GM19467 (cell line): Measurements from ENCODE around the gene LRRC18.

Experiments used
- ATAC-seq: cut with Tn5 transposase; IDR thresholded peaks from one replicate; pipeline ENCODE4 v1.9.1; 2021; ENCODE audit warnings: mild to moderate bottlenecking, moderate library complexity; ENCODE audit not compliant: unreplicated experiment

The LRRC18 gene

GRCh38 chr10:48923748-48924147 is 15.9 kb downstream of the LRRC18 start:
- no peak for ATAC-seq

- no peak for ATAC-seq
These were observed 26.0 kb downstream of the LRRC18 start for GRCh38 chr10:48913674-48914073.

- ATAC-seq, result no peak
These were observed 29.1 kb downstream of the LRRC18 start for GRCh38 chr10:48910548-48910947.

GRCh38 chr10:48907730-48908129 is 31.9 kb downstream of the LRRC18 start:
- no peak for ATAC-seq

DNA sequence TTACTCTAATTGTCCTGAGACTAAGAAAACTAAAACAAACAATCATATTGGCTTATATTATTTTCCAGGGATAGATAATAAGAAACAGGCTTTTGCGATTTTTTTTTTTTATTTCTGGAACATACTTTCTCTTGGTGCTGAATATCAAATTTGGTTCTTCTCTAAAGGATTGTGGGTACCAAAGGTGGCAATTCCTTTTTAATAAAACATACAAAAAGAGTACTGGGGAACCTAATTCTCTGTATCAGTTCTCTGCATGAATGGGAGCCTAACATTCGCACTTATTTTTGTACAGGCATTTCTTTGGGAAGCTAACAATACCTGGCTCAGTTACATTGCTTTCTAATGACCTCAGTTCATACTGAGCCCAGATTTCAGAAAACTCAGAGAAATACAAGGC is 32.8 kb downstream of the LRRC18 start:
- ATAC-seq, result no peak

GRCh38 chr10:48905311-48905710 is 34.3 kb downstream of the LRRC18 start:
- no peak for ATAC-seq

GRCh38 chr10:48904861-48905260 is 34.8 kb downstream of the LRRC18 start:
- ATAC-seq, result no peak

GRCh38 chr10:48903151-48903550 is 36.5 kb downstream of the LRRC18 start:
- ATAC-seq, result no peak

- no peak for ATAC-seq
These were observed 37.5 kb downstream of the LRRC18 start for GRCh38 chr10:48902096-48902495.

- ATAC-seq, result no peak
These were observed 38.3 kb downstream of the LRRC18 start for GRCh38 chr10:48901319-48901718.

DNA sequence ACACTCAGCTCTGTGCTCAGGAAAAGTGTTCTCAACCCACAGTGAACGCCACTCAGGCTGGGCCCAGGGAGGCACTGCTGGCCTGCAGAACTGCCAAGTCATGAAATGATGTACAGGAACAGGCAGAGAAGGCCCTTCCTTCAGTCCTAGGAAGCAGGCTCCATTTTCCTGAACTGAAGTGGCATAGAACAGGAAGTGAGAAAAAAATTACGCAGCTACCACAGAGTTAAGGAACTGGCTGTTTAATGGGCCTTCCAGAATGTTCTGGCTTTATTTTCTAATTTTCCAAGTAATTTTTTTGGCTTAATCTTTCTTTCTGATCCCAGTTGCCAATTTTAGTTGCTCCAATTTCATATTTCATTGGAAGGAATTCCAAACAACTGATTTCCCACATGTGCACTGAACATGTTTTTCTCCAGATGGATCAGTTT is 39.3 kb downstream of the LRRC18 start:
- ATAC-seq, result no peak

GRCh38 chr10:48899781-48900180 is 39.9 kb downstream of the LRRC18 start:
- no peak for ATAC-seq

DNA sequence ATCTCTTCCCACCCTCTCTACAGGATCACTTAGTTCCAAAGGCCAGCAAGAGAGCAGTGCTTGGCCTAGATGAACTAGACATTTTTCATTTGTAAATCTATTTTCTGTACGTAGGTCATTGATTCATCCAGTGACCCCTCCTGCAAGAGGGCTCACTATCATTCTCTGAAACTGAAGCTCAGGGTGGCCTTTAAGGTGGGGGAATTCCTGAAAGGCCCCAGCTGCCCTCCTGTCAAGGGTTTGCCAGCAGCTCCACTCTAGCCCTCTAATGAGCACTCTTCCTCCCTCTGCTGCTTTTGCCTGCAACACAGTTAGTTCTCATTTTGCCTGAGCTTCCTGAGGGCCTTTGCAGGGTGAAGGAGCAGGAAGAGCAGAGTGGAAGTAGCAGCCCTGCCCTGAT is 41.2 kb downstream of the LRRC18 start:
- ATAC-seq, result no peak

- no peak for ATAC-seq
These were observed 42.2 kb downstream of the LRRC18 start for GRCh38 chr10:48897441-48897790.

DNA sequence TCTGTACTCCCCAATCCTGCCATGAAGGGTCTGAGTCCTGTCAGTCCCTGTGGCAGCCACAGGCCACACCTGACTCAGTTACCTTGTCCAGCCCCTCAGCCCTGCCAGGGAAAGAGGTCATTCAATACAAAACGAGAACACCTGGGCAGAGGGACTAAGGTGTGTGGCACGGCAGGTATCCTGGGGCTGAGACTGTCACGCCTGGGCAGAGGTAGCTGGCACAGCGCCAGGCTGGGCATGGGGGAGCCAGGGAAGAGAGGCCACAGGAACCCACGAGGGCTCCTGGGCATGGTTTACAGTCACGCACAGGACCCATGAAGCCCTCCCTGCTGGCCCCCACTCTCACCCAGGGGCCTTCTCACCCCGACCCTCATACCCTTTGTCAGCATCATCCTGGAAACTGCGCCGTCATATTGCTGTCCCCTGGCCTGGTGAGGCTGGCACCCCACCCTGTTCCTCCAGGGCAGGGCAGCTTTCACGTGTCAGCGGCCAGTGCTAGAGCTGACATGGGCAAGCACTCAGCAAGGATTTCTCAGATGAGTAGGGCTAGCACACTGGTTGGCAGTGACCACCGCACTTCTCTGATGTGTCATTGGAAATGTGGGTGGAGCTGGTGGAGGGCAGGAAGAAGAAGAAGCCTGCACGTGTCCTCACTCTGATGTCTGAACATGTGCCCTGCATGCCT is 42.7 kb downstream of the LRRC18 start:
- ATAC-seq, result no peak

- no peak for ATAC-seq
These were observed 43.8 kb downstream of the LRRC18 start for GRCh38 chr10:48895803-48896195.

DNA sequence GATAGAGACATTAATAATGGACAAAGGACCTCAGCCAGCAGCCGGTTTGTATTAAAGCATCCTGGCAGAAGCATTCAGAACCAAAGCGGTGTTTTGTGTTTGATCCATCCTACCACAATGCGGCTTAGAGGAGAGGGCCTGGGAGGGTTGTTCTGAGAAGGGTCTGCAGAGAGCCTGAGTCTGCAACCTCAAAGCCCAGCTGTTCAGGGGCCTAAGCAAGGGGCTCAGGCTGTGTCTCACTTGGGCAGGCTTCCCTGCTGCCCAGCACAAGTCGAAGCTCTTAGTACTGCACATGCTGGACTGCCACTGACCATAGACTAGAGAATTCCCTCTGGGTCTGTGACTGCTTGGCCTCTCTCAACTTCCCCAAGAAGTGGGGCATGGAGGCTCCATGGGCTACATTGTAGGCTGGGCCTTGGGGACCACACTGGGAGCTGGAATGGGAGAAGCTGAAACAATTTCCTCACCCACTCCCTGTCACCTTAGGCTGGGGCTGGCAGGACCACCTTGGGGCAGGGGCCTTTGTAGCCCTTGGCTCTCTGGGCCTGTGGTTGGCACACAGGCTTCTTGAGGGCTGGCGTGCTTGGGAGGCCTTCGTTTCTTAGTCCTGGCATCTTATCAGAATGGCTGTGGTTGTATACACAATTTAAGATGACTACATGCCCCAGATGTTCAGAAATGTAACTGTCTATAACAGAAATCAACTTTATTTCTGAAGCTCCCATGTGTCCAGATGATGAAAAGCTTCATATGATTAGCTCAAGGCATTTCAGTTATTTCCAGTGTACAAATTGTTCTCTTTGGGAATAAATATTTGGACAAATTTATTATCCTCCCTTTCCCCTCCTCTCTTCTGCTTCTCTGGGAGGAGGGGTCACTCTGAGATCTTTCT is 44.5 kb downstream of the LRRC18 start:
- ATAC-seq, result no peak

DNA sequence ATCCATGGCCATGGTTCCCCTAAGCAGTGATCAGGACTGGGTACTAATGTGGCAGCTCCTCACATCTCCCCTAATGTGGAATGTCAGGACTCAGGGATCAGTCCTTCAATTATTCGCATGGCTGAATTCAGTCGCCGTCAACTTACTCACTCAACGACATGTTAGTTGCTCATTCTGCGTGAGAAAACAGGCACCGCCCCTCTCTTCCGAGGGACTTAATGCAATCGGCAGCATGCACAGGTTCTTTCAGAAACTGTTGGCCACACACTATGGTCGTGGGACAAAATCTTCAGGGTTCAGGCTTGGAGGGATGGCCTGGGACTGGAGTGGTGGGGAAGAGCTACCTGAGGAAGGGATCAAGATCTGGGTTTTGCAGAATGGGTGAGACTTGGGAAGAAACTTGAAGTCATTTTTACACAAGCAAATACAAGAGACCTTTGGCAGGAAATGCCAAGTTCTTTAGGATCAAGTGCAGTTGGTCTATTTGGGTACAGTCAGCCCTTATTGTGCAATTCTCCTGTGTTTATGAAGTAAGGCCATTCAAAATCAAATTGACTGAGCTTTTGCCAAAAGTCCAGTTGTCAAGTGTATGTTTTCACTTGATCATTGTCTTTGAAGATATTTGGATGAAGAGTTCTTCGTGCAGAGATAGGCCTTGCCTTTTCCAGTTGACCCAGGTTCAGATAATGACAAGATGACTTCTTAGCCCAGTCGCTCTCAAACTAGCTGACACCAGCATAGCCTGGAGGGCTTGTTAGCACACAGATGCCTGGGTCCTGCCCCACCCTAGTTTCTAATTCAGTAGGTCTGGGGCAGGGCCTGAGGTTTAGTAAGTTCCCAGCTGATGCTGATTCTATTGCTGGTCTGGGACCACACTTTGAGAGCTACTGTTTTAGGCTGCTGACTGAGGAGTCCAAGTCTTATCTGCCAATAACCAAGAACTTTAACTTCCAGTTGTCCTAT is 48.5 kb downstream of the LRRC18 start:
- ATAC-seq, result no peak

DNA sequence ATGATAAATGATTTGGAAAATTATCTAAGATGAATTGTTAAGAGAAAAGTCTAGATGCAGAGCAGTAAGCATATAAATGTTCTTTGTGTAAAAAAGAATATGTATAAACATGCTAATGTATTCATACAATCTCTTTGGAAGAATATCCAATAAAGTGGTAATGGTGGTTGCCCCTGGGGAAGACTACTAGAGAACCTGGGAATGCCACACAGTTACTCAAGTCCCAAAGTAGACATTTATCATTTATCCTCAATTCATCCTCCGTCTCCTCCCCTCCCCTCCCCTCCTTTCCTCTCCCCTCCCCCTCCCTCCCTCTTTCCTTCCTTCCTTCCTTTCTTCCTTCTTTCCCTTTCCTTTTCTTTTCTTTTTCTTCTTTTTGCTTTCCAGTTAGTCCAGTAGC is 51.7 kb downstream of the LRRC18 start:
- ATAC-seq, result no peak

DNA sequence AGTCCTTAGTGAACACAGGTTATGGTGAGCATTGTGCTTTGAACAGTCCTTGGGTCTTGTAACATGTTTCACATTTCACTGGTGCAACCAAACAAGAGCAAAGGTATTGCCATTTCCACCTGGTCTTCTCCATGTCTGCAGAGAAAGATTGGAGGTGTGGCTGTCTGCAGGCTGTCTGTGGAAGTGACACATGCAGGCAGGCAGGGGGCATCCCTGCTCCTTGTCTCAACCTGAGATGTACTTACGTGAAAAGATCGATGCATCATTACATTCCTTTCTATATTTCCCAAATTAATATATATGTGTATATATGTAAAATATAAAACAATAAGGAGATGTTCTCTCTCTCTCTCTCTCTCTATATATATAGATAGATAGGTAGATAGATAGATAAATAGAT is 54.3 kb downstream of the LRRC18 start:
- ATAC-seq, result no peak
